Memory B cell (primary cell): ENCODE data around the gene SYT2.
"Not testable (repeated sequence)": the region's sequence is repeated elsewhere in the genome, so short reads cannot be mapped to it uniquely, and the experiment has no call there.

Source experiments
- ATAC-seq: fragments of 150-1000 bp; cut with Tn5 transposase; 2 replicates; pipeline ENCODE4 v1.10.0; 2021; ENCODE audit warnings: low read depth, mild to moderate bottlenecking, moderate library complexity
- DNase-seq, 2 donors: peaks; one replicate each; pipeline ENCODE4 v3.0.0; 2022; ENCODE audit warnings: low spot score in 2 of 2
- H3K27ac Mint-ChIP-seq: one replicate; pipeline ENCODE4 v1.8.0; 2022; ENCODE audit warnings: mild to moderate bottlenecking, moderate library complexity, mixed read lengths
- H3K27me3 Mint-ChIP-seq: one replicate; pipeline ENCODE4 v1.8.0; 2022; ENCODE audit warnings: mixed read lengths
- H3K36me3 Mint-ChIP-seq: one replicate; pipeline ENCODE4 v1.8.0; 2022; ENCODE audit warnings: mild to moderate bottlenecking, mixed read lengths
- H3K4me1 Mint-ChIP-seq: one replicate; pipeline ENCODE4 v1.8.0; 2022; ENCODE audit warnings: mixed read lengths
- H3K4me3 Mint-ChIP-seq: one replicate; pipeline ENCODE4 v1.8.0; 2022; ENCODE audit warnings: mild to moderate bottlenecking, moderate library complexity, mixed read lengths
- H3K9me3 Mint-ChIP-seq: one replicate; pipeline ENCODE4 v1.8.0; 2022; ENCODE audit warnings: mixed read lengths

SYT2 gene

GRCh38 chr1:202656057-202656456, 54.2 kb downstream of the SYT2 start:
- no peaks in the 10 kb centered on the region for H3K9me3 Mint-ChIP-seq
- peaks cover 19% of the 10 kb centered on the region for H3K27me3 Mint-ChIP-seq
- no peak overlapping the region for H3K4me3 Mint-ChIP-seq
- no peaks in the 10 kb centered on the region for H3K36me3 Mint-ChIP-seq
- DNase-seq (no peak), ATAC-seq (no peak)
- no peak overlapping the region for H3K27ac Mint-ChIP-seq
- no peaks in the 10 kb centered on the region for H3K4me1 Mint-ChIP-seq

- H3K36me3 Mint-ChIP-seq = no peaks in the 10 kb centered on the region
- ATAC-seq (peak; percentile 34), DNase-seq (no peak)
- peaks cover 16% of the 10 kb centered on the region for H3K27me3 Mint-ChIP-seq
- no peak overlapping the region for H3K4me3 Mint-ChIP-seq
- H3K27ac Mint-ChIP-seq = no peak overlapping the region
- H3K4me1 Mint-ChIP-seq = no peaks in the 10 kb centered on the region
- no peaks in the 10 kb centered on the region for H3K9me3 Mint-ChIP-seq
Observed at GRCh38 chr1:202654079-202654478, 56.2 kb downstream of the SYT2 start.

GRCh38 chr1:202649553-202650392, 60.5 kb downstream of the SYT2 start:
- no peak overlapping the region for H3K4me3 Mint-ChIP-seq
- H3K36me3 Mint-ChIP-seq = no peaks in the 10 kb centered on the region
- H3K27ac Mint-ChIP-seq = no peak overlapping the region
- H3K27me3 Mint-ChIP-seq = peaks cover 17% of the 10 kb centered on the region
- no peak for ATAC-seq
- peaks cover 3% of the 10 kb centered on the region for H3K4me1 Mint-ChIP-seq
- no peaks in the 10 kb centered on the region for H3K9me3 Mint-ChIP-seq
- DNase-seq = no peak

GRCh38 chr1:202648605-202649226, 61.5 kb downstream of the SYT2 start:
- no peak overlapping the region for H3K27ac Mint-ChIP-seq
- H3K4me1 Mint-ChIP-seq = peaks cover 6% of the 10 kb centered on the region
- H3K27me3 Mint-ChIP-seq = peaks cover 23% of the 10 kb centered on the region
- ATAC-seq (no peak), DNase-seq (no peak)
- no peaks in the 10 kb centered on the region for H3K36me3 Mint-ChIP-seq
- no peaks in the 10 kb centered on the region for H3K9me3 Mint-ChIP-seq
- H3K4me3 Mint-ChIP-seq = no peak overlapping the region

- H3K27me3 Mint-ChIP-seq = peaks cover 39% of the 10 kb centered on the region
- H3K27ac Mint-ChIP-seq = no peak overlapping the region
- no peaks in the 10 kb centered on the region for H3K9me3 Mint-ChIP-seq
- H3K4me1 Mint-ChIP-seq = peaks cover 17% of the 10 kb centered on the region
- no peak overlapping the region for H3K4me3 Mint-ChIP-seq
- DNase-seq (no peak), ATAC-seq (no peak)
- peaks cover 2% of the 10 kb centered on the region for H3K36me3 Mint-ChIP-seq
Observed at GRCh38 chr1:202645097-202645476, 65.2 kb downstream of the SYT2 start.

GRCh38 chr1:202644219-202645096, 65.8 kb downstream of the SYT2 start:
- peak overlapping the region; percentile 81 for H3K4me3 Mint-ChIP-seq

GRCh38 chr1:202643397-202644218, 66.6 kb downstream of the SYT2 start:
- peaks cover 2% of the 10 kb centered on the region for H3K36me3 Mint-ChIP-seq
- H3K27ac Mint-ChIP-seq = no peak overlapping the region
- peaks cover 50% of the 10 kb centered on the region for H3K27me3 Mint-ChIP-seq
- H3K9me3 Mint-ChIP-seq = no peaks in the 10 kb centered on the region
- H3K4me1 Mint-ChIP-seq = peaks cover 17% of the 10 kb centered on the region
- DNase-seq (no peak), ATAC-seq (peak; percentile 55)
- peak overlapping the region; percentile 81 for H3K4me3 Mint-ChIP-seq

More at GRCh38 chr1:202644219-202645096, 65.8 kb downstream of the SYT2 start:
- Mint-ChIP-seq H3K4me1 (peaks cover 17% of the 10 kb centered on the region), H3K36me3 (peaks cover 2% of the 10 kb centered on the region), H3K9me3 (no peaks in the 10 kb centered on the region), H3K27me3 (peaks cover 41% of the 10 kb centered on the region), H3K27ac (no peak overlapping the region)
- ATAC-seq (no peak), DNase-seq (no peak)

GRCh38 chr1:202642619-202643291, 67.5 kb downstream of the SYT2 start:
- peaks cover 17% of the 10 kb centered on the region for H3K4me1 Mint-ChIP-seq
- H3K27me3 Mint-ChIP-seq = peaks cover 52% of the 10 kb centered on the region
- peak overlapping the region; percentile 81 for H3K4me3 Mint-ChIP-seq
- peaks cover 2% of the 10 kb centered on the region for H3K36me3 Mint-ChIP-seq
- H3K27ac Mint-ChIP-seq = no peak overlapping the region
- DNase-seq (no peak), ATAC-seq (peak; percentile 35)
- no peaks in the 10 kb centered on the region for H3K9me3 Mint-ChIP-seq

GRCh38 chr1:202642212-202642611, 68.0 kb downstream of the SYT2 start:
- H3K27ac Mint-ChIP-seq = no peak overlapping the region
- DNase-seq (no peak), ATAC-seq (no peak)
- peak overlapping the region; percentile 81 for H3K4me3 Mint-ChIP-seq
- peaks cover 17% of the 10 kb centered on the region for H3K4me1 Mint-ChIP-seq
- H3K27me3 Mint-ChIP-seq = peaks cover 52% of the 10 kb centered on the region
- no peaks in the 10 kb centered on the region for H3K9me3 Mint-ChIP-seq
- peaks cover 2% of the 10 kb centered on the region for H3K36me3 Mint-ChIP-seq

- Mint-ChIP-seq H3K4me3 (no peak overlapping the region), H3K27me3 (peaks cover 50% of the 10 kb centered on the region), H3K4me1 (peaks cover 13% of the 10 kb centered on the region), H3K9me3 (no peaks in the 10 kb centered on the region), H3K27ac (no peak overlapping the region), H3K36me3 (peaks cover 2% of the 10 kb centered on the region)
- DNase-seq (no peak), ATAC-seq (no peak)
Observed at GRCh38 chr1:202639500-202639899, 70.8 kb downstream of the SYT2 start.

- ATAC-seq = not testable (repeated sequence)
Observed at GRCh38 chr1:202638701-202639305, 71.5 kb downstream of the SYT2 start.

GRCh38 chr1:202638019-202638700, 72.1 kb downstream of the SYT2 start:
- peaks cover 7% of the 10 kb centered on the region for H3K4me1 Mint-ChIP-seq
- peaks cover 2% of the 10 kb centered on the region for H3K36me3 Mint-ChIP-seq
- H3K27ac Mint-ChIP-seq = no peak overlapping the region
- DNase-seq (no peak), ATAC-seq (no peak)
- H3K9me3 Mint-ChIP-seq = no peaks in the 10 kb centered on the region
- H3K4me3 Mint-ChIP-seq = no peak overlapping the region
- H3K27me3 Mint-ChIP-seq = peaks cover 48% of the 10 kb centered on the region

More at GRCh38 chr1:202638701-202639305, 71.5 kb downstream of the SYT2 start:
- not testable (repeated sequence) for DNase-seq, H3K9me3 Mint-ChIP-seq, H3K4me3 Mint-ChIP-seq, H3K36me3 Mint-ChIP-seq, H3K27ac Mint-ChIP-seq
- H3K27me3 Mint-ChIP-seq = peaks cover 48% of the 10 kb centered on the region
- H3K4me1 Mint-ChIP-seq = peaks cover 11% of the 10 kb centered on the region
